ENCODE data around the gene PROSER3. TPM values are rescaled to one million over a fixed set of nuclear protein-coding genes. Genes with fewer than 3 reads are reported as not detected.

Gene PROSER3
- total RNA-seq, 1 donor from 2014 or later = 46.6 TPM

DNA sequence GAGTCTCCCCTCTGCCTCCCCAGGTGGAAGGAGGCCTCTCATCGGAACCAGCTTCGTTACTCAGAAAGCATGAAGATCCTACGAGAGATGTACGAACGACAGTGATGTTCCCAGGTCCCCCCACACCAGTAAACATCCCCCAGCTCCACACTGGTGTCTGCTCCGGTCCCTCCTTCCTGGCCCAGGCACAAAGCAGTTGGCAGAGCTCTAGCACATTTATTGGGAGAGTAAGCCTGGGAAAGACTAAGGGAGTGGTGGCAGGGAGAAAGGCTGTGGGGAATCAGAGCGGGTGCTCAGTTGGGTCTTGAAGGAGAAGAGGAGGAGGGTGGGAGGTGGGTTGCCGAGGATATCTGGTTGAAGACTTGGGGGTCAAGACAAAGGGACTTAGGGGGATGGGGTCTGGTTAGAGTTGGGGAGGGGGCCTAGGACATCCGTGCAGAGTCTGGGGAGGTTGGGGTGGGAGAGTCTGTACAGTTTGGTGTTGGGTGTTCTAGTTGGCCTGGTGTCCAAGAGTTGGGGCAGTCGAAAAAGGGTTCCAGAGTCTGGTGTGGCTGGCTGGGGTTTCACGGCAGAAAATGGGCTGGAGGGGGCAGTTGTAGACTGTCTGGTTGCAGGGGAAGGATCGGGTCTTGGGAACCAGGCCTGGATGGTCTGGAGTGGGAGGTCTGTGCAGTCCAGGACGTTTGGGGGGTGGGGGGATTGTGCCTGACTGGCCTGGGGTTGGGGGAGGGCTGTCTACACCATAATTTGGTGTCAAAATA is 3.4 kb upstream of the PROSER3 start:
- DNase-seq (ENCODE audit: low spot score in 2 of 2, unreplicated experiment in 2 of 2) = no peak
- no peak overlapping the region for H3K4me3 Mint-ChIP-seq
- peaks cover 9% of the 10 kb centered on the region for H3K27me3 Mint-ChIP-seq (ENCODE audit: low read depth)
- H3K9me3 Mint-ChIP-seq = no peaks in the 10 kb centered on the region
- TF ChIP-seq, protein P1, sequence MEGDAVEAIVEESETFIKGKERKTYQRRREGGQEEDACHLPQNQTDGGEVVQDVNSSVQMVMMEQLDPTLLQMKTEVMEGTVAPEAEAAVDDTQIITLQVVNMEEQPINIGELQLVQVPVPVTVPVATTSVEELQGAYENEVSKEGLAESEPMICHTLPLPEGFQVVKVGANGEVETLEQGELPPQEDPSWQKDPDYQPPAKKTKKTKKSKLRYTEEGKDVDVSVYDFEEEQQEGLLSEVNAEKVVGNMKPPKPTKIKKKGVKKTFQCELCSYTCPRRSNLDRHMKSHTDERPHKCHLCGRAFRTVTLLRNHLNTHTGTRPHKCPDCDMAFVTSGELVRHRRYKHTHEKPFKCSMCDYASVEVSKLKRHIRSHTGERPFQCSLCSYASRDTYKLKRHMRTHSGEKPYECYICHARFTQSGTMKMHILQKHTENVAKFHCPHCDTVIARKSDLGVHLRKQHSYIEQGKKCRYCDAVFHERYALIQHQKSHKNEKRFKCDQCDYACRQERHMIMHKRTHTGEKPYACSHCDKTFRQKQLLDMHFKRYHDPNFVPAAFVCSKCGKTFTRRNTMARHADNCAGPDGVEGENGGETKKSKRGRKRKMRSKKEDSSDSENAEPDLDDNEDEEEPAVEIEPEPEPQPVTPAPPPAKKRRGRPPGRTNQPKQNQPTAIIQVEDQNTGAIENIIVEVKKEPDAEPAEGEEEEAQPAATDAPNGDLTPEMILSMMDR (IDR thresholded peaks at IDR 0.05; ENCODE audit: unreplicated experiment) = no peak
- peaks cover 29% of the 10 kb centered on the region for H3K4me1 Mint-ChIP-seq
- H3K27ac Mint-ChIP-seq = peak overlapping the region; percentile 39
- H3K36me3 Mint-ChIP-seq = peaks cover 4% of the 10 kb centered on the region

DNA sequence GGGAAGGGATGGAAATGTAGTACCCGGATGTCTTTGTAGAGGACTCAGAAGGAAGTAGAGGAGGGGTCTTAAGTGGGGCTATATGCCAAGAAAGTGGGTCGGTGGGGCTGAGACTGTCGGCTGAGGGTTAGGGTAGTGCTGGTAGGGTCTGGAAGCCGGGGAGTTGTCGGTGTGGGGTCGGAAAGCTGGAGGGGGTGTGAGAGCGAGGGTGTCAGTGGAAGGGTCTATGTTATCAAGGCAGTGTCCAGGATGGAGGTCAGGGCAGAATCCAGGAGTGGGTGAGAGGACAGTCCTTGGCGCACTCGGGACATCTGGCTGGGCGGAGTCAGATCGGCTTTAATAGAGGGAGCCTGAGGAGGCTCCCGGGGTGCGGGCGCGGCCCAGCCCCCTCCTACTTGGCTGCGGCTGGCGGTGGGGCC is 2.8 kb upstream of the PROSER3 start:
- H3K4me3 Mint-ChIP-seq = peak overlapping the region; percentile 53
- H3K27me3 Mint-ChIP-seq (ENCODE audit: low read depth) = peaks cover 9% of the 10 kb centered on the region
- H3K27ac Mint-ChIP-seq = peak overlapping the region; percentile 37
- TF ChIP-seq, protein P1 (IDR thresholded peaks at IDR 0.05; ENCODE audit: unreplicated experiment) = no peak
- H3K4me1 Mint-ChIP-seq = peaks cover 24% of the 10 kb centered on the region
- no peaks in the 10 kb centered on the region for H3K9me3 Mint-ChIP-seq
- peaks cover 4% of the 10 kb centered on the region for H3K36me3 Mint-ChIP-seq
- no peak for DNase-seq (ENCODE audit: low spot score in 2 of 2, unreplicated experiment in 2 of 2)

DNA sequence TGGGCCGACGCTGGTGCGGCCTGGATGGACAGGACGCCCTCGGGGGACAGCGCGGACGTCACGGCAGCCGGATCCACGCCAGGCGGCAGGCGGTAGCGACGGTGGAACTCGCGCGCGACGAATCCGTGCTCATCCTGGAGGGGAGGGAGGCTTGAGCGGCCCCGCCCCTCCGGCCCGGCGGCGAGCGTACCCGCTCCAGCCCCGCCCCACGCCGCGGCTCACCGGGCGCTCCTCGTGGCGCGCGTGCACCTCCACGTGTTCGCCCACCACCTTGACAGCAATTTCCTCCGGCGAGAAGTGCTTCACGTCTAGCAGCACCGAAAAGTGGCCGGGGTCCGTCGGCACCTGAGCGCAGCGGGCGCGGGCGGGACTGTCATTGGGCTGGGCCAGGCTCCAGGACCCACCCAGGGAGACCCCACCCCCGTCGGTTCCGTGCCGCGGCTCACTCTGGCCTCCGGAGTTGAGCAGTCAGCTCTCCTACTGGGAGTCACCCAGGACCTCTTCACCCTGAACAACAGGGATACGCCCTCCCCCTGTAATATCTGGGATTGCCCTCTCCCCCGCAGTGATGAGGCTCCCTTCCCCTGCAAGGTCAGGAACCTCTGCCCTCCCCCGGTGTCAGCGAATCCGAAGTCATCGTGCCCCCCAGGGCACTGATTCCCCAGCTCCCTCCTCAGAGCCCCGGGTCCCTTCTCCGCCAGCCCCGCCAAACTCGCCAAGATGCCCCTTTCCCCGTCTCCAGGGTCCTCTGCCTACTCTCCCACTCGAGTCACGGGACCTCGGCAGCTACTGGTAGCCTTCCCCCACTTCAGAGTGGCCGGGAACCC is 2.2 kb upstream of the PROSER3 start:
- peaks cover 9% of the 10 kb centered on the region for H3K27me3 Mint-ChIP-seq (ENCODE audit: low read depth)
- TF ChIP-seq, protein P1 (IDR thresholded peaks at IDR 0.05; ENCODE audit: unreplicated experiment) = no peak
- peak overlapping the region; percentile 93 for H3K27ac Mint-ChIP-seq
- H3K4me1 Mint-ChIP-seq = peaks cover 21% of the 10 kb centered on the region
- H3K9me3 Mint-ChIP-seq = no peaks in the 10 kb centered on the region
- peak overlapping the region; percentile 67 for H3K4me3 Mint-ChIP-seq
- H3K36me3 Mint-ChIP-seq = peaks cover 4% of the 10 kb centered on the region
- DNase-seq (ENCODE audit: low spot score in 2 of 2, unreplicated experiment in 2 of 2) = no peak

DNA sequence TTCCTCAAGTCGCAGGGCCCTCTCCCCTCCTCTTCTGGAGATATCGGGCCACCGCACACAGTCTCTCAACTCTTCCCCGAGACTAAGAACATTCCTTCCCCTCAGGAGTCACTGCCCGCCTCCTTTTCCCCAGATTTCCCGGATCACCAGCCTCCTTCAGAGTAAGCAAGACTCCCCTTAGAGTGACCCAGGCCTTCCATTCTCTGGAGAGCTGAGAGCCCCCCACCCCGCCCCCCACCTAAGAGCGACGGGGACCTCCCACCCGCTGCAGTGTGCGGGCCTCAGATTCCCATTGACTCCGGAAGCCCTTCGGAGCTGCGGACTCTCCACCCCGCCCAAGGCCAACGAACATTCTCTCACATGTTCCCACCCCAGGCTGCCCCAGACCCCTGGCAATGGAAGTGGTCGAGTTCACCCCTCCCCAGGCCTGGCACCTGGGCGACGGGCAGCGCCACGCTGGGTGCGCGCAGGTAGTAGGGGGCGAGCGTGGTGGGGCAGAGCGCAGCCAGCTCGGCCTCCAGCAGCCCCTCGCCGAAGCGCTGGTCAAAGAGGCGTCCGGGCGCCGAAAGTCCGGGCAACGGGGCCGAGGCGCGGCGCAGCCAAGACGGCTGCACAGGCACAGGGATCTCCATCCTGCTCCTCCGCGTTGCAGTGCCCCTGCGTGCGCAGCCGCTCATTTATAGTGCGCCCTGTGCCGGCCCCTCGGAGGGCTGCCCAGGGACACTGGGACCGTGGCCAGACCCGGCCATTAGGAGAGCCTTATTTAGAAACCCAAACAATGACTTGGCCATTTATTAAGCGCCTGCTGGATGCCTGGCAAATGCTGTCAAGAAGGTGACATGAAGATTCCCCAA is 1.4 kb upstream of the PROSER3 start, which contains the start of gene HSPB6:
Gene HSPB6 (minus strand): TSS at position 653 of the 854 bp plus-strand sequence. CDS start 21 bp downstream, at position 632.
- Mint-ChIP-seq H3K27ac (peak within 1 kb of the TSS; percentile 96), H3K27me3 (ENCODE audit: low read depth) (peaks cover 9% of the 10 kb centered on the region), H3K9me3 (no peaks in the 10 kb centered on the region), H3K4me1 (peaks cover 21% of the 10 kb centered on the region), H3K36me3 (peaks cover 4% of the 10 kb centered on the region), H3K4me3 (peak within 1 kb of the TSS; percentile 97)
- TF ChIP-seq, protein P1 (IDR thresholded peaks at IDR 0.05; ENCODE audit: unreplicated experiment) = no peak
- DNase-seq (ENCODE audit: low spot score in 2 of 2, unreplicated experiment in 2 of 2) = peak in 1 of 2 experiments; percentile 55

DNA sequence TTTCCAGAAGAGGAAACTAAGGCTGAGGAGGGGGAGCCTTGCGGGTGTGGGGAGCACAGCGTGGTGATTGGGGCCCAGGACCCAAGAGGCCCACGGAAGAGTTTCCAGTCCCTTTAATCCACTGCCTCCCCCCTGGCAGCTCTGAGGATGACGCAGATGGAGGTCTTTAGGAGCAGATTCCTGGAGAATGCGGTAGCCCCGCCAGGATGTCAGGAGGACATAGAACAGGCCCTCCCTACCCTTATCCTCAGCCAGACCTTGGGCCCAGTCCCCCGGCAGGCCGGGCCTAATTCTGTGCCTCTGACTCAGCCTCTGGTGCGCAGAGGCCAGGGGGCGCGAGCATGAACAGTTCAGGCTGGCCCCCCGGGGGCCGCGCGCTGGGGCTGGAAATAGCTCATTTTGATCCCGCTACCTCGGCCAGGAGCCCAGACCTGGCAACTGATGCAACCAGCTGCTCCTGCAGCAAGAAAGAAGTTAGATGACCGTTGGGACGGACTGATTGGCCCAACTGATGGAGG is 686 bp upstream of the PROSER3 start:
- Mint-ChIP-seq H3K27me3 (ENCODE audit: low read depth) (peaks cover 9% of the 10 kb centered on the region), H3K4me1 (peaks cover 21% of the 10 kb centered on the region), H3K36me3 (peaks cover 4% of the 10 kb centered on the region), H3K27ac (peak overlapping the region; percentile 96), H3K4me3 (peak overlapping the region; percentile 97), H3K9me3 (no peaks in the 10 kb centered on the region)
- DNase-seq (ENCODE audit: low spot score in 2 of 2, unreplicated experiment in 2 of 2) = peak in 1 of 2 experiments; percentile 75
- TF ChIP-seq, protein P1 (IDR thresholded peaks at IDR 0.05; ENCODE audit: unreplicated experiment) = no peak

All from mesothelial cell of epicardium (in vitro differentiated cells).